WTC11 (cell line): ENCODE data around the gene CALR3. TPM values are rescaled to one million over a fixed set of nuclear protein-coding genes. Genes with fewer than 3 reads are reported as not detected.

Experiments used
- ATAC-seq: fragments of 200-7000 bp; cut with Tn5 transposase; 2 replicates; pipeline ENCODE4 v1.10.0; 2021; ENCODE audit warnings: mild to moderate bottlenecking, moderate library complexity
- CTCF ChIA-PET: fragments of 300-600 bp; sonication (Branson Sonifier 250); formaldehyde crosslinking; loops from one replicate; lab custom pipeline; 2021; ENCODE audit warnings: antibody characterized with exemption; lab: Charles Lee
- POLR2A ChIA-PET: fragments of 350-600 bp; sonication (Branson Sonifier 250); formaldehyde crosslinking; loops from one replicate; lab custom pipeline; 2021; ENCODE audit warnings: antibody characterized with exemption; lab: Charles Lee
- DNase-seq: peaks from one replicate; pipeline ENCODE4 v3.0.0; 2021; ENCODE audit warnings: low spot score
- H3K27ac Mint-ChIP-seq: 2 replicates; pipeline ENCODE4 v1.8.0; 2021; ENCODE audit warnings: mixed read lengths
- H3K27me3 Mint-ChIP-seq: 2 replicates; pipeline ENCODE4 v1.8.0; 2021; ENCODE audit warnings: low read depth, mild to moderate bottlenecking, moderate library complexity, mixed read lengths
- H3K36me3 Mint-ChIP-seq: 2 replicates; pipeline ENCODE4 v1.8.0; 2021; ENCODE audit warnings: mixed read lengths
- H3K4me1 Mint-ChIP-seq: 2 replicates; pipeline ENCODE4 v1.8.0; 2022; ENCODE audit warnings: mixed read lengths
- H3K4me3 Mint-ChIP-seq: 2 replicates; pipeline ENCODE4 v1.8.0; 2021; ENCODE audit warnings: mild to moderate bottlenecking, moderate library complexity, mixed read lengths
- H3K9me3 Mint-ChIP-seq: 2 replicates; pipeline ENCODE4 v1.8.0; 2021; ENCODE audit warnings: mixed read lengths
- CBFB ChIP-seq: sonication (generic); formaldehyde crosslinking; IDR thresholded peaks from 2 replicates; pipeline ENCODE4 v1.8.1; 2022; ENCODE audit warnings: mild to moderate bottlenecking, low read depth, missing genetic modification reagents
- CREM ChIP-seq: sonication (generic); formaldehyde crosslinking; IDR thresholded peaks from 2 replicates; pipeline ENCODE4 v1.8.1; 2022; ENCODE audit warnings: mild to moderate bottlenecking, missing genetic modification reagents, moderate library complexity
- CTCF ChIP-seq: fragments of 200-600 bp; IDR thresholded peaks from 2 replicates; pipeline ENCODE4 v1.8.0; 2022; ENCODE audit warnings: antibody characterized with exemption
- EMX1 ChIP-seq: fragments of 250-450 bp; sonication (Bioruptor Pico); IDR thresholded peaks from 2 replicates; pipeline ENCODE4 v1.8.0; 2021; ENCODE audit warnings: mild to moderate bottlenecking
- GABPB1 ChIP-seq: sonication (generic); formaldehyde crosslinking; IDR thresholded peaks from 2 replicates; pipeline ENCODE4 v1.8.1; 2023; ENCODE audit warnings: mild to moderate bottlenecking, missing genetic modification reagents
- GRHL2 ChIP-seq: fragments of 250-450 bp; sonication (Bioruptor Pico); IDR thresholded peaks from 2 replicates; pipeline ENCODE4 v1.8.0; 2022; ENCODE audit warnings: mild to moderate bottlenecking, moderate library complexity; ENCODE audit not compliant: insufficient replicate concordance, severe bottlenecking
- GTF2I ChIP-seq: fragments of 250-450 bp; sonication (Bioruptor Pico); conservative IDR thresholded peaks from 2 replicates; pipeline ENCODE4 v1.4.0; 2021; ENCODE audit warnings: mild to moderate bottlenecking
- IRF1 ChIP-seq: sonication (generic); formaldehyde crosslinking; IDR thresholded peaks from 2 replicates; pipeline ENCODE4 v1.8.0; 2023; ENCODE audit warnings: missing genetic modification reagents
- MAX ChIP-seq: sonication (generic); formaldehyde crosslinking; IDR thresholded peaks from 2 replicates; pipeline ENCODE4 v1.8.0; 2022; ENCODE audit warnings: mild to moderate bottlenecking, missing genetic modification reagents
- MXD4 ChIP-seq: fragments of 250-450 bp; sonication (Bioruptor Pico); IDR thresholded peaks from 2 replicates; pipeline ENCODE4 v1.8.0; 2021; ENCODE audit warnings: mild to moderate bottlenecking, moderate library complexity, borderline replicate concordance
- NFYB ChIP-seq: sonication (generic); formaldehyde crosslinking; conservative IDR thresholded peaks from 2 replicates; pipeline ENCODE4 v1.8.0; 2022; ENCODE audit warnings: low read depth, missing genetic modification reagents
- OVOL2 ChIP-seq: fragments of 250-450 bp; sonication (Bioruptor Pico); IDR thresholded peaks from 2 replicates; pipeline ENCODE4 v1.9.0; 2021; ENCODE audit warnings: mild to moderate bottlenecking, borderline replicate concordance
- PRDM15 ChIP-seq: sonication (generic); formaldehyde crosslinking; IDR thresholded peaks from 2 replicates; pipeline ENCODE4 v1.8.0; 2022; ENCODE audit warnings: missing genetic modification reagents
- SP1 ChIP-seq: sonication (generic); formaldehyde crosslinking; conservative IDR thresholded peaks from 2 replicates; pipeline ENCODE4 v1.8.1; 2022; ENCODE audit warnings: missing genetic modification reagents
- TEAD4 ChIP-seq: sonication (generic); formaldehyde crosslinking; IDR thresholded peaks from 2 replicates; pipeline ENCODE4 v1.8.0; 2022; ENCODE audit warnings: mild to moderate bottlenecking, missing genetic modification reagents
- TP53 ChIP-seq: sonication (generic); formaldehyde crosslinking; IDR thresholded peaks from 2 replicates; pipeline ENCODE4 v1.8.1; 2023; ENCODE audit warnings: mild to moderate bottlenecking, missing genetic modification reagents
- ZBTB21 ChIP-seq: sonication (generic); formaldehyde crosslinking; IDR thresholded peaks from 2 replicates; pipeline ENCODE4 v1.8.1; 2023; ENCODE audit warnings: mild to moderate bottlenecking, missing genetic modification reagents, borderline replicate concordance
- ZNF396 ChIP-seq: fragments of 250-450 bp; sonication (Bioruptor Pico); IDR thresholded peaks from 2 replicates; pipeline ENCODE4 v1.8.0; 2021; ENCODE audit warnings: mild to moderate bottlenecking, moderate library complexity, borderline replicate concordance
- ZNF416 ChIP-seq: fragments of 250-450 bp; sonication (Bioruptor Pico); IDR thresholded peaks from 2 replicates; pipeline ENCODE4 v1.9.0; 2021; ENCODE audit warnings: mild to moderate bottlenecking, inconsistent platforms
- total RNA-seq: library from RNA; stranded (reverse); gene quantifications from 3 replicates; pipeline ENCODE4 v1.2.3, GENCODE V29; 2021
- TF ChIP-seq, protein P1 (sequence below): sonication (generic); formaldehyde crosslinking; IDR thresholded peaks from 2 replicates; pipeline ENCODE4 v1.8.1; 2022; ENCODE audit warnings: low read depth, mild to moderate bottlenecking, moderate library complexity, missing genetic modification reagents, borderline replicate concordance

Gene CALR3
- total RNA-seq, 1 experiment from 2014 or later: 0.87 TPM

DNA sequence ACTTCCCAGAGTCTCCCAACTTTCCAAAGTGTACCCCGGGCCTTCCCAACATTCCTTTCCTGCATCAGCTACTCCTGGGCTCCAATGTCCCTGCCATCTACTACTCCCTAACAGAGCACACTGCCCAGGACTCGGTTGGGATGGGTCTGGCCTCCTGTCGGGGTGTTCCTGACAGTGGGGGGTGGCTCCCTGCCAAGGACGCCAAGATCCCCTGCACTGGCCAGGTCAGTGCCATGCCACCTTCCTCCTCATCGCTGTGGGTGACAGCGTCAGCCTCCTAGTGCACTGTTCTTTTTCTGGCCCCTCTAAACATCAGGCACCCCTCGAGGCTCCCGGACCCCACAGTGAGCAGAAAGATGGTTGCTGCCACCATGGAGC, 38.0 kb downstream of the CALR3 start:
- ChIA-PET CTCF (interaction anchor here (1.4 kb wide), 1 partner anchor 16 kb away, joined by 15 read pairs; no protein-coding TSS in a partner anchor), POLR2A (no interaction called here)
- Mint-ChIP-seq H3K4me3 (no peak overlapping the region), H3K9me3 (no peaks in the 10 kb centered on the region), H3K36me3 (no peaks in the 10 kb centered on the region), H3K4me1 (peaks cover 52% of the 10 kb centered on the region), H3K27ac (peak overlapping the region; percentile 76), H3K27me3 (no peaks in the 10 kb centered on the region)
- TF ChIP-seq TEAD4 (CRISPR knock-in tag) (no peak), GRHL2 (CRISPR knock-in tag) (no peak), CTCF (no peak), EMX1 (no peak), OVOL2 (CRISPR knock-in tag) (no peak), NFYB (no peak), ZNF416 (CRISPR knock-in tag) (no peak), ZNF396 (CRISPR knock-in tag) (no peak), SP1 (CRISPR knock-in tag) (no peak), GTF2I (CRISPR knock-in tag) (no peak), GABPB1 (no peak), TP53 (CRISPR knock-in tag) (no peak), MXD4 (no peak), IRF1 (CRISPR knock-in tag) (no peak), CBFB (CRISPR knock-in tag) (no peak), ZBTB21 (CRISPR knock-in tag) (no peak), MAX (no peak), PRDM15 (CRISPR knock-in tag) (no peak), CREM (CRISPR knock-in tag) (no peak)
- TF ChIP-seq, protein P1, sequence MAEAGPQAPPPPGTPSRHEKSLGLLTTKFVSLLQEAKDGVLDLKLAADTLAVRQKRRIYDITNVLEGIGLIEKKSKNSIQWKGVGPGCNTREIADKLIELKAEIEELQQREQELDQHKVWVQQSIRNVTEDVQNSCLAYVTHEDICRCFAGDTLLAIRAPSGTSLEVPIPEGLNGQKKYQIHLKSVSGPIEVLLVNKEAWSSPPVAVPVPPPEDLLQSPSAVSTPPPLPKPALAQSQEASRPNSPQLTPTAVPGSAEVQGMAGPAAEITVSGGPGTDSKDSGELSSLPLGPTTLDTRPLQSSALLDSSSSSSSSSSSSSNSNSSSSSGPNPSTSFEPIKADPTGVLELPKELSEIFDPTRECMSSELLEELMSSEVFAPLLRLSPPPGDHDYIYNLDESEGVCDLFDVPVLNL (CRISPR knock-in tag): no peak
- no peak for ATAC-seq
- no peak for DNase-seq
